HUES48 (cell line): ENCODE measurements around the gene TBC1D22A.

Source experiments
- H3K27ac ChIP-seq: one replicate; pipeline ENCODE4 v1.7.0; 2013; ENCODE audit warnings: low read depth, low read length, inconsistent platforms
- H3K27me3 ChIP-seq: 2 replicates; pipeline ENCODE4 v1.6.1; 2013; ENCODE audit warnings: mild to moderate bottlenecking, low read length; ENCODE audit not compliant: control insufficient read depth, insufficient read depth
- H3K36me3 ChIP-seq: 2 replicates; pipeline ENCODE4 v1.6.1; 2013; ENCODE audit warnings: low read length; ENCODE audit not compliant: control insufficient read depth, insufficient read depth
- H3K4me1 ChIP-seq: 2 replicates; pipeline ENCODE4 v1.6.1; 2013; ENCODE audit warnings: mild to moderate bottlenecking, low read length; ENCODE audit not compliant: control insufficient read depth, insufficient read depth
- H3K4me3 ChIP-seq: 2 replicates; pipeline ENCODE4 v1.5.1; 2013; ENCODE audit warnings: mild to moderate bottlenecking, low read depth, low read length
- H3K9ac ChIP-seq: 2 replicates; pipeline ENCODE4 v1.6.1; 2013; ENCODE audit warnings: mild to moderate bottlenecking, low read depth, low read length, moderate library complexity
- H3K9me3 ChIP-seq: 2 replicates; pipeline ENCODE4 v1.6.1; 2013; ENCODE audit warnings: low read length; ENCODE audit not compliant: control insufficient read depth, insufficient read depth

TBC1D22A gene

GRCh38 chr22:46798041-46798365, 35.6 kb downstream of the TBC1D22A start:
- H3K9ac ChIP-seq = no peak overlapping the region
- no peak overlapping the region for H3K4me3 ChIP-seq
- H3K27me3 ChIP-seq = no peaks in the 10 kb centered on the region
- H3K27ac ChIP-seq = no peak overlapping the region
- H3K36me3 ChIP-seq = peaks cover 50% of the 10 kb centered on the region
- H3K4me1 ChIP-seq = peaks cover 4% of the 10 kb centered on the region
- no peaks in the 10 kb centered on the region for H3K9me3 ChIP-seq

- H3K27me3 ChIP-seq = no peaks in the 10 kb centered on the region
- H3K27ac ChIP-seq = no peak overlapping the region
- H3K36me3 ChIP-seq = peaks cover 44% of the 10 kb centered on the region
- H3K4me3 ChIP-seq = no peak overlapping the region
- H3K4me1 ChIP-seq = peaks cover 7% of the 10 kb centered on the region
- H3K9ac ChIP-seq = no peak overlapping the region
- no peaks in the 10 kb centered on the region for H3K9me3 ChIP-seq
These were observed 36.2 kb downstream of the TBC1D22A start for GRCh38 chr22:46798366-46799350.

GRCh38 chr22:46799626-46800025, 37.2 kb downstream of the TBC1D22A start:
- Histone ChIP-seq H3K27me3 (no peaks in the 10 kb centered on the region), H3K9me3 (no peaks in the 10 kb centered on the region), H3K4me3 (no peak overlapping the region), H3K27ac (no peak overlapping the region), H3K9ac (no peak overlapping the region), H3K4me1 (peaks cover 8% of the 10 kb centered on the region), H3K36me3 (peaks cover 35% of the 10 kb centered on the region)

GRCh38 chr22:46800102-46800857, 37.8 kb downstream of the TBC1D22A start:
- H3K36me3 ChIP-seq = peaks cover 41% of the 10 kb centered on the region
- H3K27me3 ChIP-seq = no peaks in the 10 kb centered on the region
- H3K4me3 ChIP-seq = no peak overlapping the region
- H3K9ac ChIP-seq = no peak overlapping the region
- peaks cover 8% of the 10 kb centered on the region for H3K4me1 ChIP-seq
- no peaks in the 10 kb centered on the region for H3K9me3 ChIP-seq
- no peak overlapping the region for H3K27ac ChIP-seq

- H3K4me3 ChIP-seq = no peak overlapping the region
- H3K9ac ChIP-seq = no peak overlapping the region
- H3K27me3 ChIP-seq = no peaks in the 10 kb centered on the region
- H3K9me3 ChIP-seq = no peaks in the 10 kb centered on the region
- peaks cover 41% of the 10 kb centered on the region for H3K36me3 ChIP-seq
- H3K27ac ChIP-seq = no peak overlapping the region
- peaks cover 8% of the 10 kb centered on the region for H3K4me1 ChIP-seq
These were observed 38.9 kb downstream of the TBC1D22A start for GRCh38 chr22:46801331-46801811.

GRCh38 chr22:46801826-46802607, 39.6 kb downstream of the TBC1D22A start:
- no peaks in the 10 kb centered on the region for H3K9me3 ChIP-seq
- H3K9ac ChIP-seq = no peak overlapping the region
- H3K27ac ChIP-seq = no peak overlapping the region
- H3K4me1 ChIP-seq = peaks cover 14% of the 10 kb centered on the region
- H3K27me3 ChIP-seq = no peaks in the 10 kb centered on the region
- no peak overlapping the region for H3K4me3 ChIP-seq
- H3K36me3 ChIP-seq = peaks cover 41% of the 10 kb centered on the region

- Histone ChIP-seq H3K4me1 (peaks cover 17% of the 10 kb centered on the region), H3K27ac (no peak overlapping the region), H3K9me3 (no peaks in the 10 kb centered on the region), H3K36me3 (peaks cover 35% of the 10 kb centered on the region), H3K4me3 (no peak overlapping the region), H3K27me3 (no peaks in the 10 kb centered on the region), H3K9ac (no peak overlapping the region)
These were observed 40.2 kb downstream of the TBC1D22A start for GRCh38 chr22:46802608-46803027.

GRCh38 chr22:46803031-46803880, 40.8 kb downstream of the TBC1D22A start:
- Histone ChIP-seq H3K9ac (no peak overlapping the region), H3K4me1 (peaks cover 17% of the 10 kb centered on the region), H3K27ac (no peak overlapping the region), H3K9me3 (no peaks in the 10 kb centered on the region), H3K4me3 (no peak overlapping the region), H3K36me3 (peaks cover 28% of the 10 kb centered on the region), H3K27me3 (no peaks in the 10 kb centered on the region)

- Histone ChIP-seq H3K4me3 (no peak overlapping the region), H3K27me3 (no peaks in the 10 kb centered on the region), H3K9ac (no peak overlapping the region), H3K4me1 (peaks cover 14% of the 10 kb centered on the region), H3K36me3 (peaks cover 27% of the 10 kb centered on the region), H3K27ac (no peak overlapping the region), H3K9me3 (no peaks in the 10 kb centered on the region)
These were observed 41.5 kb downstream of the TBC1D22A start for GRCh38 chr22:46803936-46804335.

GRCh38 chr22:46806794-46807193, 44.3 kb downstream of the TBC1D22A start:
- H3K36me3 ChIP-seq = peaks cover 8% of the 10 kb centered on the region
- H3K27me3 ChIP-seq = no peaks in the 10 kb centered on the region
- no peak overlapping the region for H3K4me3 ChIP-seq
- H3K9me3 ChIP-seq = no peaks in the 10 kb centered on the region
- H3K9ac ChIP-seq = no peak overlapping the region
- H3K4me1 ChIP-seq = peaks cover 13% of the 10 kb centered on the region
- H3K27ac ChIP-seq = no peak overlapping the region
